HCEC 1CT (cell line): ENCODE data around the gene MAP3K5.

ENCODE experiments used
- DNase-seq: peaks from one replicate; pipeline ENCODE4 v3.0.0-alpha.2; 2017

Gene MAP3K5

DNA sequence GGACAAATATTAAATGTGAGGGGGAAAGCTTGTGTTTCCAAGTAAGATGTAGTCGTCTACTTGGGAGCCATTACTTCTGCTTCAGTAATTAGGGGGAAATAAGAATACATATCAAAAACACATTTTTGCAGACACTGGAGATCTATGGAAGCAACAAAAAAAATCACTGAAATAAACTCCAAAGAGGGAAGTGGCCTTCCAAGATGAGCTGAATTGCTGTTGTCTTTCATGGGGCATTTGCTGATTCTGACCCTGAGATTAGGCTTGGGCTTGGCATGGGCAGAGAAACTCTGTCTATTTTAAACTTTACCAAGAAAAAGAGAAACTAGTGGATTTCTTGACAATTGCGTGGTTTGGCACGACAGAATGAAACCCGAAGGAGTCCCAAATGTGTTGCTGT is 120.1 kb downstream of the MAP3K5 start:
- DNase-seq = no peak

DNA sequence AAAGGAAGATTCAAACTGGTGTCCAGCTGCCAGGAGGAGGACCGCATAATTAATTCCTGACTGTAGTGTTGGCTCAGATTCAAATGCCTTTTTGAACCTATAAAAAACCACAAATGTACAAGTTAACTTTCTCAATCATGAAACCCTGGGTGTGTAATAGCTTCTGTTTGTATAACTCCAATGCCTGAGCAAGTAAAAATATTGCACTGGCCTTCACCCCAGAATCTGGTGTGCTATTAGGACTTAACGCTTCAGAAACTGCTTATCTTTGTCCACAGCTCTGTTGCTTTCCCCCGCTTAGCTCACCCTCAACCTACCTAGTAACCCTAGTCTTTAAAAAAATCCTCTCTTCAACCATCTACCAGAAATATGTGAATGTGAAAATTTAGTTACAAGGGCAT is 123.0 kb downstream of the MAP3K5 start:
- DNase-seq = peak; percentile 95

DNA sequence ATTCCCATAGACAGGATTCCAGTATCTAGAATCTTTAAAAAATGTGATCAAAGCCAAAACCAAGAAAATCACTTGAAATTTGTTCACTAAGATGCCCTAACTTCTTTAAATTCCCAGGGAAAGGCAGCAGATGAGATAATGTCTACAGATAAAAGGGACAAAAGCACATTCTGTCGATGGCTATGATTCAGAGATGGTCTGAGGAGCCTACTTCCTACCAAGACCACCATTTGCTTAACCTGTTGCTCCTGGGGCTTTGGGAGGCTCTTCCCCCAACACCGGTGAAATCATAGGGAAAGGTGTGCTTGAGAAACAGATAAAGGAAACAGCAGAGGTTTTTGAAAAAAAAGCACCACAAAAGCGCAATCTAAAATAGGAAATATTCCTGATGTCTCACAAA is 123.7 kb downstream of the MAP3K5 start:
- DNase-seq = no peak

DNA sequence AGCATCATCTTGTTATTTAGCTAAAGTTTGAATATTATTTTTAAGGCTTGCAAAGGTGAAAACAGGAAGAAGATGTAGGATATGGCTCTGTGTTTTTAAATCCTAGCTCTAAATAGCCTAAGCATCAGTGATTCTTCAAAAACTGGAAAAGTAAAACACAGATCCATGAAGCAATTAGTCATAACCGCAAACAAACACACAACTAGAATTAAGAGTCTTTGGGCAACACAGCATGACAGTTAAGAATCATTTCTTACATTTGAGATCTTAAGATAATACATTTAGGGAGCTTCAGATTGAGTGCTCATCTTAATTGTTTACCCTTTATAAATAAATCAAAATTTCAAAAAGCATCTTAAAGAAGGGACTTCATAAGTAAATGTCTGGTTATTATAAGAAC is 126.2 kb downstream of the MAP3K5 start:
- DNase-seq = no peak

DNA sequence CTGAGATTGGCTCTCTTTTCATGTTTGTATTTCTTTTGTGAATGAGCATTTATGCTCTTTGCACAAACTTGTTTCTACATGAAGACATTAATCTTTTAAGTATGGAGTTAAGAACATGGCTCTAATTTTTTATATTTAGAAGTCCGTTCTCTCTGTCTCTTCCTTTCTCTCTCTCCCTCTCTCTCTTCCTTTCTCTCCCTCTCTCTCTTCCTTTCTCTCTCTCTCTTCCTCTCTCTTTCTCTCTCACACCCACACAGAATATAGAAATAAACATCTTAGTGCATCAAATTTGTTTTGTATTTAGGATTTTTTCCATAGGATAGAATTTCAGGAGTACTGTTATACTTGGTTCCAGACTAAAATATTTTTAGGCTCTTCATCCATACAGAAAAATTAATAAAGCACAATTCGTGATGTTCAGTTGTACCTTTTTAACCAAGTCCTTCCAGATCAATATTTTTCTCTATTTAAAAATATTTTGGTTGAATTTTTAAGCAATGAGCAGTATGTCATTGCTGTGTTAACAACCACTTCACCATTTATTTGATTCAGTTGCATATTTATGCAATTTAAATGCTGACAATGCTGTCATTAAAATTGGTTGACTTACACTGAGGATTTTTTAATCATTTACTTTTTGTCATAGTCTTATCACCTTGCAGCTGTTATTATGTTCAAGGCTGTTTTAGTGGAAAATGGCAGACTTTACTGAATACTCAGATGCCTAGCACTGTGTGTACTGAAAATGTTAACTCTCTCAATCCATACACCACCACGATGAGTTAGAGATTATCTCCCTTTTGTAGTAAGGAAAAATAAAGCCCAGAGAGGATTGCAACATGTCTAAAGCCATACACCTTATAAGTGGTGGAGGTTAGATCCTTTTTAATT is 129.7 kb downstream of the MAP3K5 start:
- DNase-seq = no peak

DNA sequence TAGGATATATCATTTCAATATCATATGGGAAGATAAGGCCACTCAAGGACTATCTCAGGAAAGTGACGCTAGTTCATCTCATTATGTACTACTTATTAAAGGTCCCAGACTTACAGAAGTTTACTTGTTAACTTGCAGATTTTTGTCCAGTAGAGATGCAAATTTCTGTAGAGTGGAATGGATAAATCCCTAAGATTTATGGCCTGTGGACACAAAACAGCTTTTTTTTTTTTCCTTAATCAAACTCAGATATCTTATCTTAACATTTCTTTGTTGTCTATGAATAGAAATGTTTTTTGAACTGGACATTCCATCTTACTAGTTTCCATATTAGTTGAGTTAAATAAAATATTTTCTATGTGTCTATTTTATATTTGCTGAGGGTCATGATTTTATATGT is 131.6 kb downstream of the MAP3K5 start:
- DNase-seq = no peak

DNA sequence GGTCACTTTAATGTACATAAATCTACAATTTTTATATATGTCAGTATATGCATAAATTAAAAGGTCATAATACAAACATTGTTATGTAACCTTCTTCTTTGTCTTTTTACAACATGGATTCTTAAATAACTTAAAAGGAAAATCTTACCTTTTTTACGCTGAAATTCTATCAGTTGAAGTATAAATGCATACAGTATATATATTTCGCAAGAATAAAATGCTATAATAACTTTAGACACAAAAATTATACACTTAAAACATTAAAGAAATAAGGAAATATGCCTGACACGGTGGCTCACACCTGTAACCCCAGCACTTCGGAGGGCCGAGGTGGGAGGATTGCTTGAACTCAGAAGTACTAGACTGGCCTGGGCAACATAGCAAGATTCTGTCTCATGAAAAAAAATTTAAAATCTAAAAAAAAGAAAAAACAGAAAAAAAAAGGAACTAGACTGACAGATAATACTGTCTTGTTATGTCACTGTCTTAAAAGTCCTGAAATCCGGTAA is 132.2 kb downstream of the MAP3K5 start:
- DNase-seq = no peak

DNA sequence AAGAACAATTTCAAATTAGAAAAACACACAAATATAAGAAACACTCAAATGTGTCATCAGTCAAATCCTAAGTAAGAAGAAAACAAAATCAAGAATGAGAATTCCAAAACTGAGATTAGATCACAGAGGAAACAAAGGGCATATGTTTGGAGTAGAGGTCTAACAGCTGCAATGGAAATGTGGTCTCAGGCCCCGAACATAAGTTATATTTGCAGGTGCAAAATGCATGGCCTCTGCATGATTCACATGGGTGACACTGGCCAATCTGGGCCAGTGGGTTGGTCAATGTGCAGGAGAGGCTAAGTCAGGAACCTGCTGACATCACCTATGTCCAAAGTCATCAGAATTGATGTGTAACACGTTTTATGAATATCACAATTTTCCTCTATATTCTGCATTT is 133.6 kb downstream of the MAP3K5 start:
- no peak for DNase-seq

DNA sequence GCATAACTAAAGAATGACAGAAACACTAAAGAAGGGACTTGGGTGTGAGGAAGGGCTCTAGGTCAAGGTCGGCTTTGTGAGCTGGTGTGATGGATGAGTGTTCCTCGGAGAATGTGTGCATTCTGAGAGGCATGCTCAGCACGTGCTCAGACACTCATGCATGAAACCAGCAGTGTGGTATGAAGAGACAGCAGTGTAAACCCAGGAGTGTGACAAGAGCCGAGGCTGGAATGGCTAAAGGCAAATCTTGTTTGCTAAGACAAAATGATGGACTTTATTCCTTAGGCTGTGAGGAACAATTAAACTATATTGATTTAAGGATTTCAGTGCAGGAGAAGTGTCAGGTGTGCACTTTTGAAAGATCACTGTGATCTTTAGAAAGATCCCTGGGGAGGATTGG is 134.6 kb downstream of the MAP3K5 start:
- peak; percentile 69 for DNase-seq

DNA sequence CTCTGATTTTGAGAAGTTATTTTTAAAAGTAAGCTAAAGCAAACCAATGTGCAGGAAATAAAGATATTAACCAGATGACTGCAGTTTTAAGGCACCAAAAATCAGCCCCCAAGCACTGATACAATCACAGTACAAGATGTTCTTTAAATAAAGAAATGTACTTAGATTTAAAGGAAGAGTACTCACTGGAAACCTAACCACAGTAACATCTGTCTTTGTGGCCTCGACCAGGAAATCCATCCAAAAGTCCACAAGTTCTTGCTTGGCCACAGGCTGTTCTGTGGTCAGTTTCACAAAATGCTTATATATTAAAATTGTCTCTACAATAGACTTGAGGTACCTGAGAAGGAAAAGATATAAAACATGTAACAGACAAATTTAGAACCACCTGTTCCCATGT is 136.2 kb downstream of the MAP3K5 start:
- DNase-seq = no peak

DNA sequence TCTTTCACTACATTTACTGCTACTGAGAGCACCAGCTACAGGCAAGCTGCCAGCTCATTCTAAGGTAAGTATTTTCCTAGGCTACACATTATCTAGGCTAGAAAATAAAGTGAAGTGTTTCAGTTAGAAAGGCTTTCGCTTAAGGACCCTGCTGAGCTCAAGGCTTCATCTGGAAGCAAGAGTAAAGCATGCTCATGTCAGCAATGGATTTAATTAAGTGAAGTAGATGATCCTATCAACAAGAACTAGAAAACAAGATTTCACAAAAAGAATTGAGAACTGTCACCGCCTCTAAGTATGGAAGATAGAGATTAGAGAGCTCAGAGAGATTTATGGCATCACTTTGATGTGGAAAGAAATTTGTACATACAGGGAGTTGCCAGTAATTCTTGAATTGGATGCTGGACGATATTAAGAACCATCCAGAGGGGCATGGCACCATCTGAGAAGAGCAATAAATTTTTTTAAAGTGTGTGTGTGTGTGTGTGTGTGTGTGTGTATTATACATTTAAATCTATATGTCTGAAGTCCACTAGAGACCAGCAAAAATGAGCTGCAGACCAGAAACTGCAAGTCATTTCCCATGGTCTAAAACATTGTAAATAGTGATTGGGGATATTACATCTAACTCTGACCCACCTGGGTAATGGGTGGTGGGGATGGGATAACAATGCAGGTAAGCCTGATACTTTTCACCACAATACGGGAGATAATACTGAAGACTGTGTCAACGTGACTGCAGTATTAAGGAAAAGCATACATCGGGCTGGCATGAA is 136.8 kb downstream of the MAP3K5 start:
- no peak for DNase-seq

DNA sequence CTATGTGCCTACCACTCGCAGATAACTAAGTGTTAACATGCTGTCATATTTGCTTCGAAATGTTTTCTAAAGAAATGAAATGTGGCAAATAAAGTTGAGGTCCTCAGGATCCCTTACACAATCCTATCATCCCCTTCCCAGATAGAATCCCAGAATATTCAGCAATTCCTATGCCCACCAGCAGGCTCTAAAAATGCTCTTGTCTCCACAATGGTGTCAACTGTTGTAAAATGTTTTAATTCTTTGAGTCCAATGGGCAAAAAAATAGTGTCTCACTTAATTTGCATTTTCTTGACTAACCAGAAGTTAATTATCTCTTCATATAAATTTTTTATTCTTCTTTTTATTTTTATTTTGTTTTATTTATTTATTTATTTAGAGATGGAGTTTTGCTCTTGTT is 138.2 kb downstream of the MAP3K5 start:
- no peak for DNase-seq

DNA sequence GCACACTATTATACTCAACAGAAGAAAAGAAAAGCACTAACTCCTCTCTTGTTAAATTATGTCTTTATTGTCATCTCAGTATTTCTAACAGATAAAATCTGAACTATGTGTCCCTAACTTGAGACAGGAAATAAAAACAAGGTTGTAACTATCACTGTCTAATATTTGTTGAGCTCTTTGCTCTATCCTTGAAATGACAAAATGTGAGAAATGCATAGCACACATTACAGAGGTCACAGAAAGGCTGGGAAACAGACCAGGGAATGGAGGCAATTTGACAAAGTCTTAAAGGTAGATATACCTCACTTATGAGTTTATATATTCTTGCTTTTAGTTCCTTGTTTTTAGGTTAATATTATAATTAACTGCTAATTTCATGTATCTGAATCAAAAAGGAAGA is 139.6 kb downstream of the MAP3K5 start:
- no peak for DNase-seq

DNA sequence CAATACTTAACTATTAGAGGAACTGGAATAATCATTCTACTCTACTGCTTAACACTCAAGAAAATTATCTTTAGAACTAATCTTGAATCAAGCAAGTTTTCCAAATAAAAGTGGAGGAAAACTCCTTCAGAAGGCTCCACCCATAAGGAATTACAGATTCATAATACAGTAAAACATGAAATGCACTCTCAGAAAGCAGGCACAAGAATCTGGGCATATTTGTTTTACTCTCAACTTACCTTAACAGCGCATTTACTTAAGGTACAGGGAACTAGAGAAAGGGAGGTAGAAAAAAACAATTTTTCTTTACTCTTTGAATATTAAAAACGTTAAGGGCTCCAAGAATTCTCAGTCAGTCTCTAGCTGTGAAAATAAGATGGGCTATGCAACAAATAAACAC is 140.3 kb downstream of the MAP3K5 start:
- no peak for DNase-seq

DNA sequence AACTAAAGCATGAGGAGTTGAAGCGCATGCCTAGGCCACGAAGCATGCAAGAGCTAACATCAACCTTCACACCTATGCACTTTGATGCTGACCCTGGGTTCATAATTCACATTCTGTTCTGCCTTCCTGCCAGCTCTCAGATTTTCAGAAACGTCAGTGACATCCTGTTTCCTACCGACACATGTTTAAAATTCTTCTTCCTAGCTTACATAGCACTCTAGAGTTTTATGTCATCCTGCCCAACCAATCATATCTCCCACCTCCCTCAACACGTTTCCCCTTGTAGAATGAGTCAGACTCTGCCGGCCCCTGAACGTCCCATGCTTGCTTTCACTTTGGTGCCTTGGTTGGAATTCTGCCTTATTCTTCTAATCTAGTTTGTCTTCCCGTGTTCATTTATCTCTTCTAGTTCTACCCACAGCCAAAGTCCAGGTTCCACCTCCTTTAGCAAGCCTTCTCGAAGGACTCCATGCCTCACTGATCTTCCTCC is 144.9 kb downstream of the MAP3K5 start:
- DNase-seq = peak; percentile 90

DNA sequence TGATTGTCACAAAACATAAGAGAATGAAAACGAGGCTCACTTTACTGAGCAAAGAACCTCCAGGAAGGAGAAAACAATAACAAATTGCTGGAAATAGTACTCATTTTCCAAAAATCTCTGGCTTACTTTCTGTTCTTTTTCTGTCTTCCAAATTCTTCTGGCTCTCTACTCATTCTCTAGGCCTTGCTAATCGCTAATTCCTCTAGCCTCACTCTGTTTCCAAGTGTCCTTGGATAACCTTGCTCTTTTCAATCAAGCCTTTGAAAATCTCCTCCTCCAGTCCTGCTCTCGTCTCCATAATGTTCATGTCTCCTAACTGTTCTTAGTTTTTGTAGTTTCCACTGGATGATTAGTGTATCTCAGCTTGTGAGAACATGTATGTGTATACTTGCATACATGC is 145.9 kb downstream of the MAP3K5 start:
- peak; percentile 34 for DNase-seq

DNA sequence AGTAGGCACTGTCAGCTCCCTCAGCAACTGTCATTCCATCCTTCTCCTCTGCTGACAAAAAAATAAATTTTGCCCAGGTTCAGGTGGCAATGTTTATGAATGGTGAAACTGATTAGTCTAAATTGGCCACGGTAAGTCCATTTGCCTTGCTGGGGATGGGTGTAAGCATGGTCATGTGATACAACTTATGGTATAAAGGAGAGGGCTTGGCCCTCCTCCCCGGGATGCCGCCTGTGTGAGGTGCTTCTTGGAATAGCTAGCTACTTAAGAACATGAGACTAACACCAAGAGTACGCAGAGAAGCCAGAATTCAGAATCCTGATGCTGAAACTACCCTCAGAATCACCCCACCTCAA is 147.7 kb downstream of the MAP3K5 start:
- DNase-seq = no peak

DNA sequence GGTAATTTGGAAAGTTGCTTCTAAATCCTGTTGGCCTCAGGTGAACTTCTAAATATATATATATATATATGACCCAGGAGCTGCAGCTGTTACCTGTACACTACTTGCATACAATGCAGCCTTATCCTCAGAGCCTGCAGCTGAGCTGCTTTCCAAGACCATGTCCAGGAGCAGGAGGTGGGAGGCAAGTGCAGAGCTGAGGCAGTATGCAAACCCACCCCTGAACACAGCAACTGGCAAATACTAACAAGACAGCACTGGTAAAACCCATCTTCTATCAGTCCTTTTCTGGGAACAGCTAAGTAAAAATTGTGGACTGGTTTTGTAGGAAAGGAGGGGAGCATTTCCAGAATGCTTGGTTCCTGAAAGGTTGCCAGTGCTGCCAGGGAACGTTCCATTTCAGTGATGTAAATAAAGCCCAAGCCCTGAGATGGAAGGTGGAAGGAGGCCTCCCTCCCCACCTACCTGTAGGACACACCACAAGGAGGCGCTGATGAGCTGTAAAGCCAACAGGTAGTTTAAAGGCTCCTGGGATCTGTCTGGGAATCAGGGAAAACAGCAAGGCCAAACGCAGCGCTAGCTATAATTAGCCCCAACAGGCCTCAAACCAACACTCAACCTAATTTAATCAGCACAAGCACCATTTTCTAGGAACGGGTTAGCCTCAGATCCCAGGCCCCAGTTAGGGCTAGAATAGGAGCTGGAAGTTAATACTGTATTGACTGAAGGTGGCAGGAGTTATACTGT is 148.3 kb downstream of the MAP3K5 start:
- DNase-seq = peak; percentile 59

DNA sequence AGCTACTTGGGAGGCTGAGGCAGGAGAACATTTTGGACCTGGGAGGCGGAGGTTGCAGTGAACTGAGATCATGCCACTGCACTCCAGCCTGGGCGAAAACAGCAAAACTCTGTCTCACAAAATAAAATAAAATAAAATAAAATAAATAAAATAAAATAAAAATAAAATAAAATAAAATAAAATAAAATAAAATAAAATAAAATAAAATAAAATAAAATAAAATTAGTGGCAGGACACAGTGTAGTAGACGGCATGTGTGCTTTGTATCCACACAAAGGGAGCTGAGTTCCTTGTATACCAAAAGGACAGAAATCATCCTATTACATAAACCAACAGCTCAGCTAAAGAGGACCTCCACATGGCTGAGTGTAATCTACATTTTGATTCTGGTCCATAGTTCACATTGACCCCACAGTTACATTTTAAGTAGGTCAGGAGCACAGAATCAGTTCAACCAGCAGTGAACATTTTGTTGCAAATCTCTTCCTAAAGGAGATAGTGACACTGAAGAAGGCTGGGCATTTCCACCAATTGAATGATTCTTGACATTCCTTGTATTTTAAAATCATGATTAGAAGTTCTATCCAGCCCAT is 150.3 kb downstream of the MAP3K5 start:
- DNase-seq = no peak

DNA sequence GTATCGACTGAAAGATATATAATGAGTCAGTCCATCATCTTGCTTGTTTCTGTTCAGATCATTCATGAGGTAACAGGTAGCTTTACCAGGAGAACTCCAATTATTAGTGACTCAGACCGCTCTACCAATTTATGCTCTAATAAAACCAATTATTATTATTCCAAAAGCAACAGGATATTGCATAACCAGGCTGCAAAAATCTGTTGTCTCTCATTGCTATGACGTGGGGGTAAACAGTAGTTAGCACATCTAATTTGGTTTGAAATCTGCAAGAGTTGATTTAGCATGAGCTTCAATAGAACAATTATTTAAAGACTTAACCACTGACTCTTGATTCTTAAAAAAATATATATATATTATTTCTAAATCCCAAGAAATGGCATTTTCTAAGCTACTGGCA is 151.1 kb downstream of the MAP3K5 start:
- no peak for DNase-seq

DNA sequence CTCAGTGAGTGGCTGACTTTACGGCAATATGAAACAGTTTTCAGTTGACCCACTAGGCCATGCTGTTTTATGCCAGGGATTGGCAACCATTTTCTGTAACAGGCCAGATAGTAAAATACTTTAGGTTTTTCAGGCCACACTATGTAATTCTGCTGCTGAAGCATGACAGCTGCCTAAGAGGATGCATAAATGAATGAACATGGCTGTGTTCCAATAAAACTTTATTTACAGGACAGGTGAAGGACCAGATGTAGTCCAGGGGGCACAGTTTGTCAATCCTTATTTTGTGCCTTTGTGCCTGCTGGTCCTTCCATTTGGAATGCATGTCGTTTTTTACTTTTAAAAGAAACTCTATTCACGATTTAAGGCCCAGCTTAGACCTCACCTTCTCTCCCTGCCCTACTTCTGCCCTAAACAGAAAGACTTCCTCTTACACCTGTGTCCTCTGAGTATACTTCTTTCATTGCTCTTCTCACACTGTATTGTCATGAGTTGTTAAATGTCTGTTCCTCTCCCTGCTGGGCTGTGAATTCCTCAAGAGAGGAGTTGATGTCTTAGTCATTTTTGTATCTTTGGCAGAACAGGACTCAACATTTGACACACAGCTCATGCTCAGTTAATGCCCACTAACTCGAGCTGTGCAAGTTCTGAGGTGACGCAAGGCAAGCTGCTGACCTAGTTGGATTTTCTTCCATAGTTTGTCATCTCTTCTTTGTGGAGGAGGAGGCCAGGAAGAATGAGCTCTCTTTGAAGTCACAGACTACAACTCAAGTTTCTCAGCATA is 152.0 kb downstream of the MAP3K5 start:
- DNase-seq = peak; percentile 53

DNA sequence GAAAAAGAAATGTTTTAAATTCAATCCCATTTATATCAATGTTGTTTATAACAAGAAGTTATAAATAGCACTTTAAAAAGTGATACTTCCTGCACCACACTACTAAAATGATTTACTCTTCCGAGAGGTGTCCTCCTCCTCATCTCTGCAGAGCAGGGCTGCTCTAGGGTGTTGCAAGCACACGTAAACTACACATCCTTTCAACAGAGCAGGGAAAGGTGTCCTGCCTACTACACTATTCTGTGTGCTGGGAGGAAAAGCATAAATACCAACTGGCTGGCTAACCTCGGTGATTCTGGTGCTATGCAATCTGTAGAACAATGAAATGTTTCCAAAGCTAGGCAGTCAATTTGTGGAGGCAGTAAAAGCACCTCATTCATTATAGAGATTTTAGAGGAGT is 152.6 kb downstream of the MAP3K5 start:
- no peak for DNase-seq
